DOHH2 (cell line): ENCODE measurements around the gene LPCAT2.

ENCODE experiments used
- CTCF ChIP-seq: fragments of 200-600 bp; sonication (generic); IDR thresholded peaks from one replicate; pipeline ENCODE4 v1.5.1; 2014; ENCODE audit warnings: antibody characterized with exemption, mild to moderate bottlenecking, low read depth, low read length; ENCODE audit not compliant: poor library complexity, severe bottlenecking
- EZH2phosphoT487 ChIP-seq: fragments of 200-600 bp; sonication (generic); IDR thresholded peaks from 2 replicates; pipeline ENCODE4 v1.6.1; 2017; ENCODE audit warnings: borderline replicate concordance, mild to moderate bottlenecking, antibody characterized with exemption, low read length, moderate library complexity, mixed read lengths

DNA sequence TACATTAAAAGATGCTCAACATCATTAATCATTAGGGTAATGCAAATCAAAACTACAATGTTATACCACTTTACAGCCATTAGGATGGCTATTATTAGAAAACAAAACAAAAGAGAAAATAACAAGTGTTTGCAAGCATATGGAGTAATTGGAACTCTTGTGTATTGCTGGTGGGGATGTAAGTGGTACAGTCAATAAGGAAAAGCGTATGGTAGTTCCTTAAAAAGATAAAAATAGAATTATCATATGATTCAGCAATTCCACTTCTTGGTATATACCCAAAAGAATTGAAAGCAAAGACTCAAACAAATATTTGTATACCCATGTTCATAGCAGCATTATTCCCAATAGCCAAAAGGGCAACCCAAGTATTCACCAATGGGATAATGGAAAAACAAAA, 56.2 kb downstream of the LPCAT2 start:
- TF ChIP-seq CTCF (no peak), EZH2phosphoT487 (no peak)
